Mammary epithelial cell (primary cell): ENCODE data around the gene C11orf42.

Experiments used
- EZH2 ChIP-seq: IDR thresholded peaks from 2 replicates; pipeline ENCODE4 v1.6.1; 2012; ENCODE audit warnings: low read length, inconsistent platforms, borderline replicate concordance
- TF ChIP-seq, protein P1 (sequence below), 2 donors: IDR thresholded peaks in 1 of 2; conservative IDR thresholded peaks in 1 of 2; 2 replicates each; pipeline ENCODE4 v1.5.1; 2011 to 2012; ENCODE audit warnings: inconsistent platforms in 2 of 2, low read length in 2 of 2, mild to moderate bottlenecking in 2 of 2, control low read depth in 1 of 2, low read depth in 1 of 2; ENCODE audit not compliant: insufficient read depth in 1 of 2; ENCODE audit errors: extremely low read depth in 1 of 2

DNA sequence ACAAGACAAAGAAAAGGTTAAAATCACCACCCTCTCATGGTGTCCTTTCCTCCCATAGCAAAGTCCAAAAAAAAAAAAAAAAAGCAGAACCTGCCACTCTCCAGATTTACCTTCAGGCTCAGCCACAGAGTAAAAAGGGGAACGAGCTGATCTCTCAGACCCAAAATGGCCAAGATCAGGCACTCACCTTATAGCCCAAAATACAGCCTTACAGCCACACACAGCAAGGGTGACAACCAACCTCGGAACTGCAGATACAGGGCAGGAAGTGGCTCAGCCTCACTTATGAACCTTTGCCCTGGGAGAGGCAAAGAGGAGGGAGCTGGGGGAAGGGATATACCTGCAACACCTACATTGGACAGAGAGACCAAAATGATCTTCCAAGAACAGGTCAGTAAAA, 24.6 kb downstream of the C11orf42 start:
- TF ChIP-seq, protein P1, sequence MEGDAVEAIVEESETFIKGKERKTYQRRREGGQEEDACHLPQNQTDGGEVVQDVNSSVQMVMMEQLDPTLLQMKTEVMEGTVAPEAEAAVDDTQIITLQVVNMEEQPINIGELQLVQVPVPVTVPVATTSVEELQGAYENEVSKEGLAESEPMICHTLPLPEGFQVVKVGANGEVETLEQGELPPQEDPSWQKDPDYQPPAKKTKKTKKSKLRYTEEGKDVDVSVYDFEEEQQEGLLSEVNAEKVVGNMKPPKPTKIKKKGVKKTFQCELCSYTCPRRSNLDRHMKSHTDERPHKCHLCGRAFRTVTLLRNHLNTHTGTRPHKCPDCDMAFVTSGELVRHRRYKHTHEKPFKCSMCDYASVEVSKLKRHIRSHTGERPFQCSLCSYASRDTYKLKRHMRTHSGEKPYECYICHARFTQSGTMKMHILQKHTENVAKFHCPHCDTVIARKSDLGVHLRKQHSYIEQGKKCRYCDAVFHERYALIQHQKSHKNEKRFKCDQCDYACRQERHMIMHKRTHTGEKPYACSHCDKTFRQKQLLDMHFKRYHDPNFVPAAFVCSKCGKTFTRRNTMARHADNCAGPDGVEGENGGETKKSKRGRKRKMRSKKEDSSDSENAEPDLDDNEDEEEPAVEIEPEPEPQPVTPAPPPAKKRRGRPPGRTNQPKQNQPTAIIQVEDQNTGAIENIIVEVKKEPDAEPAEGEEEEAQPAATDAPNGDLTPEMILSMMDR (conservative IDR thresholded peaks at IDR 0.05 in 1 of 2, IDR thresholded peaks at IDR 0.05 in 1 of 2; ENCODE audit: extremely low read depth in 1 of 2, insufficient read depth in 1 of 2, low read depth in 1 of 2, low read length in 2 of 2): no peak
- TF ChIP-seq EZH2: no peak
